Measurements from ENCODE around the gene USP2.
A peak's percentile ranks its signal among the peaks of the same experiment; 100 is the strongest.
"Not testable (repeated sequence)": the region's sequence is repeated elsewhere in the genome, so short reads cannot be mapped to it uniquely, and the experiment has no call there.

The USP2 gene

DNA sequence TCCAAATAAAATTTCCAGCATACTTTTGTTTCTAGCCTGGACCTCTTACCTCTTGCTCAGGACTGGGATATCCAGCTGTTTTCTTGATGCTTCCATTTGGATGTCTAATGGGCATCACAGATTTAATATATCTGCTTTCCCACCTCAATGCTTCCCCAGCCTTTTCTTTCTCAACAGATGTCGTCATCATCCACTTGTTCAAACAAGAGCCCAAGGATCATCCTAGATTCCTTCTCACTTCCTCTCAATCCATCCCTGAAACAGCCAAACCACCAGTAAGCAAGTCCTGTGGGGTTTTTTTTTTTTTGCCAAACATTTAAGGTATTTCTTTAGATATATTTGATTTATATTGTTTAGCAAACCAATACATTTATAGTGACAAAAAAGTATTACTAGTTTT is 29.0 kb upstream of the USP2 start:
- no peak for DNase-seq

- no peak for DNase-seq
Observed at GRCh38 chr11:119409731-119410130, 28.2 kb upstream of the USP2 start.

DNA sequence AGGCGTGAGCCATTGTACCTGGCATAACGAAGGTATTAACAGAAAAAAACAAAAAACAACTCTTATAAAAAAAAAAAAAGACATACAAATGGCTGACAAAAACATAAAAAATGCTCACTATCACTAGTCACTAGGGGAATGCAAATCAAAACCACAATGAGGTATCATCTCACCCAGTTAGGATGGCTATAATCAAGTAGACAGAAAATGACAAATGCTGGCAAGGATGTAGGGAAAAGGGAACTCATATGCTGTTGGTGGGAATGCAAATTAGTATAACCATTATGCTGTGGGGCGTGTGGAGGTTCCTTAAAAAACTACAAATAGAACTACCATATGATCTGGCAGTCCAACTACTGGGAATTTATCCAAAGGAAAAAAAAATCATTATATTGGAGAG is 24.5 kb upstream of the USP2 start:
- no peak for DNase-seq

- not testable (repeated sequence) for DNase-seq
Observed at GRCh38 chr11:119405448-119405847, 24.0 kb upstream of the USP2 start.

GRCh38 chr11:119404872-119405271 is 23.4 kb upstream of the USP2 start:
- no peak for DNase-seq

- no peak for DNase-seq
Observed at GRCh38 chr11:119403021-119403420, 21.5 kb upstream of the USP2 start.

- DNase-seq, result no peak
Observed at GRCh38 chr11:119402470-119402869, 21.0 kb upstream of the USP2 start.

- DNase-seq, result no peak
Observed at GRCh38 chr11:119400860-119401259, 19.4 kb upstream of the USP2 start.

GRCh38 chr11:119397740-119398139 is 16.2 kb upstream of the USP2 start:
- no peak for DNase-seq

- no peak for DNase-seq
Observed at GRCh38 chr11:119396835-119397234, 15.3 kb upstream of the USP2 start.

GRCh38 chr11:119391275-119391674 is 9.8 kb upstream of the USP2 start:
- DNase-seq, result no peak

DNA sequence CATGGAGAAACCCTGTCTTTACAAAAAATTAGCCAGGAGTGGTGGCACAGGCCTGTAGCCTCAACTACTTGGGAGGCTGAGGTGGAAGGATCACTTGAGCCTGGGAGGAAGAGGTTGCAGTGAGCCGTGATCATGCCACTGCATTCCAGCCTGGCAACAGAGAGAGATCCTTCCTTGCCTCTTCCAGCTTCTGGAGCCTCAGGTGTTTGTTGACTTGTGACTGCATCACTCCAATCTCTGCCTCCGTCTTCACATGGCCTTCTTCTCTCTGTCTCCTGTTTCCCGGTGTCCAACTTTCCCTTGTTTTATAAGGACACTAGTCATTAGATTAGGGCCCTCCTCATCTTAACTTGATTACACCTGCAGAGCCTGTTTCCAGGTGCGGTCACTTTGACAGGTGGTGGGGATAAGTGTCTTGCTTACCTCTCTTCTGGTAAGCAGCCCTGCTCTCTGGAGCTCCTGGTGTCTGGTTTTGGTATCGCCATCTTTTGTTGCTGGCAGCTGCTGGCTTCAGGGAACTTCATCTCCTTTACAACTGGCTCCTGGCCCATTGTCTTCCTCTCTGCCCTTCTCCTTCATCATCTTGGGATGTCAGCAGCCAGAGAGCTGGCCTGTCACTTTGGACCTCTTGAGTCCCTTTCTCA is 8.2 kb upstream of the USP2 start:
- peak; percentile 13 for DNase-seq

DNA sequence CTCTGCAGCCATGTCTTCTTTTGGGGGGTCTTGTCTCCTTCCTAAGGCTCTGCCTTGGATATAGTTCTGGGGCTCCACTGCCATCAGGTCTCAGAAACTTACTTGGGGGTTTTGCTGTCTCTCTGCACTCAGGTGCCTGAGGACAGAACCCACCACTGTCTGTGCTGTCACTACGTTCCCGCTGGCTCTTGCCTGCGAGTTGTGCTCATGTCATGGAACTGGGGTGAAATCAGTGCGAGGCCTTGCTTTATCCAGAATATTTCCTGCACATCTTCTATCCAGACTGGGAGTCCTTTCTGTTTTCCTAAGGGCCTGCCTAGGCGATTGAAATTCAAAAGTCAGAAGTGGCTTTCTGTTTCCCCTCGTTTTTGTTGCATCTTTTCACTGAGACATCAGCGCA is 6.6 kb upstream of the USP2 start:
- DNase-seq, result no peak

- DNase-seq, result no peak
Observed at GRCh38 chr11:119384332-119384731, 2.8 kb upstream of the USP2 start.

GRCh38 chr11:119382513-119382912 is 1.0 kb upstream of the USP2 start:
- not testable (repeated sequence) for DNase-seq

DNA sequence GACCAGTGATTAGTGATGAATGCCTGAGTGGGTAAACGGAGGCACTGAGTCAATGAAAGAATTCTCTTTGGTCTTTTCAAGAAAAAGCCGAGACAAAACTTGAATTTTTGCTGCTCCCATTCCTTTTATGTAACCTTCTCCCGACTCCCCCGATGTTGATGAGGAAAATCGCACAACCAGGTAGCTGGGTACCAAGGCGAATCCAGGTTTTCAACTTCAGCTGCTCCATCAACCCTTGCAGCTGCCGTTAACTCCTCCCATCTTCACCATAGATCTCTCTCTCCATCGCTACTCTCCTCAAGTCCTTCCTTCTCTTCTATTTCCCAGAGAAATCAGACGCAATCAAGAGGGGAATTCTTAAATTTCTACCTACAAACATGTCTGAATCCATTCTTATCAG is 611 bp upstream of the USP2 start:
- no peak for DNase-seq

- no peak for DNase-seq
Observed at GRCh38 chr11:119380827-119381180, 686 bp downstream of the USP2 start.

DNA sequence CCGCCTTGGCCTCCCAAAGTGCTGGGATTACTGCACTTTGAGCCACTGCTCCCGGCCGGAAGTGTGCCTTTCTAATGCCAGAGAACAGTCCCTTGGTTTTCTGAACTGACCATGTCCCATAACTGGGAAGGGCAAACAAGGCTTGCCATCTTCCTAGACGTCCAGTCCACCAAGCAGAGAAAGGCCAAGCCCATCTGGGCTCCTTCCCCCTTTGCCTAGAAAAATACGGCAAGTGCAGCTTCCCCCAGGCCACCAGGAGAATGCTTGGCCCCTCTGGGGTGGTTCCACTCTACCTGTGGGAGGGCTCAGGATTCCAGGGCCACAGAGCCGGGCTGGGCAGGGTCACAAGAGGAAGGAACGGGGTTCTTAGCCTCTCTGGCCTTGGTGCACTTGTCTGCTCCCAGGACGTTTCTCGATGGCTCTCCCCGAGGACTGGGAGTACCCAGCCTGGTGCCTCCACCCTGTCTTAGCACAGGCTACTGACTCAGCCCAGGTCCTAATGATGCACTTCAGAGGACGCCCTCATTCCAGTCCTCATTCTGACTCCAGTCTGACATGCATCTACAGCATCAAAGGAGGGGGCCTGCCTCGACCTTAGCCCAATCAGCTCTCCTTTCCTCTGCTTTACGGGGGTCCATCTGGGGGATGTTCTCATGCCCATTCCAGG is 1.2 kb downstream of the USP2 start:
- DNase-seq, result no peak

GRCh38 chr11:119378851-119379465 is 2.5 kb downstream of the USP2 start:
- DNase-seq, result no peak

DNA sequence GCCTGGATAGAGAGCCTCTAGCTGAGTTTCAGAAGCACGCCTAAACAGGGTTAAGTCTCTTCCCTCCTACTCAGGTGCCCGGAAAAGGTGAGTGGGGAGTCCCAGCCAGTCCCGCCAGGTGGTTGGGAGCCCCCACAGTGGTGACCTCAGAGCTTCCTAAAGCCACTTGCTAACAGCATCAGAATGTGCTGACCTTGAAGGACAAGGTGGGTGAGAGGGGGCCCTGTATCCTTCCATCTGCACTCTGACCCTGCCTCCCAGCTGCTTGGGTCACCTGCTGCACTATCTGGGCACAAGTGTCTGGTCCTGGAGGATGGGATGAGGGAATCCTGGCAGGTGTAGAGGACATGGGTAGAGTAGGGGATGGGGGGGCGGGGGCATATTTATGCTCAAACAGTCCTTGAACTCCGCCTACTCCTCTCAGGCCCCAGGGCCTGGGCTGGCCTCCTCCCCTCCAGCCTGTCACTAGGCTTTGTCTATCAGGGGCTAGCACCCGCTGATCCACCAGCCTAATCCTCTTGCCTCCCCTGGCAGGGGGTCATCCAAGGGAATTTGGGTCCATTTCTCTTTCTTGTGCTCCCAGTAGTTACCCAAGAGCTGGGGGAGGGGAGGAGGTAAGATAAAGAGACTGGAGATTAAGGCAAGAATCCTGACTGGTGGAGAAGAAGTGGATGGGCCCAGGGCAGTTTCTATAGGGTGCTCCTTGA is 3.4 kb downstream of the USP2 start:
- no peak for DNase-seq

DNA sequence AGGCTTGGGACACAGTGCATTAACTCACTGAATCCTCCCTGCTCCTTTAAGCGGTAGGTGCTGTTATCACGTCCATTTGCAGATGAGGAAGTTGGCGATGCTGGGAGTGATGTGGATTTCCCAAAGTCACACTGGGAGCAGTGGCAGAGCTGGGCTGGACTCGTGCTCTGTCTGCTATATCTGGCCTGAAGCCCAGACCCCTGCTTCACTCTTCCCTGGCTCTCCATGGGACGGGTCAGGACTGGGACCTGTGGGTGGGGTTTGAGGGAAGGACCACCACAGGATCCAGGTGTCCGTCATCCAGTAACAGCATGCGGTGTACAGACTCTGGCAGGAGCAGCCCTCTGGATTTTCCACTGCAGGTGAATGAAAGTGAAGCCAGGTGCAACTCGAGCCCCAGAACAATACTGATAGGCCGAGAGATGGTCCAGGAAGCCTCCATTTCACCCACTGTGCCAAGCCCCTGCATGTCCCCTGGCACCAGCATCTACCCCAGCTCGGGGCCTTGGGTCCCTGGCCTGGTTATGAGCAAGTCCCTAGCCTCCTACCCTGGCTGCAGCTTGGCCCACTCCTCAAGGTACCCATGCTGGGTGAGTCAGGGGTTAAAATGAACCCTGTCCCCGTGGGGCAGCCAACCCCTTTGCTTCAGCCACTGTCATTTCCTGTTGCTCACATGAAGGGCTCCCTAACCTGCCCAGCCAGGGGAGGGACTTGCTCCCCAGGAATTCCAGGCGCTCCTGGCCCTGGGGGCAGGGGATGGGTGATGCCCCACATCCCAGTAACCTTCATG is 4.2 kb downstream of the USP2 start:
- no peak for DNase-seq

DNA sequence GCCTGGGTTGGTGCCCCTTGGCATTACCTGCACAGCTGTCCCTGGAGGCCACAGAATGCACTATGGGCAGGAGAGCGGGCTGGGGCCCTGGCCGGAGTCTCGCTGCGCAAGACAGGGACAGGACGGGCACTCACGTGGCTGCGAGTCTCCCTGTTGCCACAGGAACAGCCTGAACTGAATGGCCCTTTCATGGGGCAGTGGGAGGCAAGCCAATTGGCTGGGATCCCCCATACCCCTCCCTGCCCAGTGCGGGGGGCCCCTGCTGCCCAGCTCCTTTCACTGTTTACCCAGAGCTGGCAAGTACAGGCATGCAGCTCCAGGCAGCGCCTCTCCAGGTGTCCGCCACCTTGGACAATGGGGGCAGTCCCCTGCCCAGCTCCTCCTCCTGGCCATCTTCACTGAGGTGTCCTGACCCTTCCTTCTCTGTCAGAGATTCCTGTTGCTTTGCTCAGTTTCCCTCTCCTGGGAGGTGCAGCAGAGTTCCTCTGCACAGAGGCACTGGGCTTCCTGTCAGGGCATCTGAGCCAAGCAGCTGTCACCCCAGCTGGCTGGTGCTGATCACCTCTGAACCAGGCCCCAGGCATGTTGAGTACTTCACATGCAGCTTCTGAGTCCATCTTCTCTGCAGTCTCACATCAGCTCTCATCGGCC is 5.2 kb downstream of the USP2 start:
- no peak for DNase-seq
